MM.1S (cell line): ENCODE measurements around the gene PNKP.
A peak's percentile ranks its signal among the peaks of the same experiment; 100 is the strongest.

Experiments used
- DNase-seq: peaks from one replicate; pipeline ENCODE4 v3.0.0-alpha.2; 2015
- H2AFZ ChIP-seq: fragments of 300-600 bp; sonication (generic); 2 replicates; pipeline ENCODE4 v1.6.0; 2016; ENCODE audit warnings: antibody characterized with exemption, low read length
- H3F3A ChIP-seq: fragments of 300-600 bp; sonication (generic); 2 replicates; pipeline ENCODE4 v1.6.1; 2016; ENCODE audit warnings: mild to moderate bottlenecking, antibody characterized with exemption, low read length, moderate library complexity, mixed read lengths; ENCODE audit not compliant: insufficient read depth
- H3K27ac ChIP-seq: fragments of 300-600 bp; sonication (generic); 2 replicates; pipeline ENCODE4 v1.5.1; 2016; ENCODE audit warnings: mild to moderate bottlenecking, low read length
- H3K27me3 ChIP-seq: fragments of 300-600 bp; sonication (generic); replicated peaks from 2 replicates; pipeline ENCODE4 v1.6.0; 2016; ENCODE audit warnings: low read length; ENCODE audit not compliant: insufficient read depth
- H3K36me3 ChIP-seq: fragments of 300-600 bp; sonication (generic); replicated peaks from 2 replicates; pipeline ENCODE4 v1.6.1; 2016; ENCODE audit warnings: mild to moderate bottlenecking, low read length, mixed read lengths; ENCODE audit not compliant: insufficient read depth
- H3K4me1 ChIP-seq: fragments of 300-600 bp; sonication (generic); 2 replicates; pipeline ENCODE4 v1.6.1; 2016; ENCODE audit warnings: low read length, mixed read lengths
- H3K4me2 ChIP-seq: fragments of 300-600 bp; sonication (generic); 2 replicates; pipeline ENCODE4 v1.6.0; 2016; ENCODE audit warnings: low read depth, low read length
- H3K4me3 ChIP-seq: fragments of 300-600 bp; sonication (generic); 2 replicates; pipeline ENCODE4 v1.5.1; 2016; ENCODE audit warnings: low read length, mixed read lengths
- H3K79me2 ChIP-seq: fragments of 300-600 bp; sonication (generic); 2 replicates; pipeline ENCODE4 v1.6.1; 2016; ENCODE audit warnings: mixed run types, low read length, mixed read lengths
- H3K9ac ChIP-seq: fragments of 300-600 bp; sonication (generic); 2 replicates; pipeline ENCODE4 v1.6.1; 2016; ENCODE audit warnings: low read length, mixed read lengths
- H3K9me2 ChIP-seq: fragments of 300-600 bp; sonication (generic); replicated peaks from 2 replicates; pipeline ENCODE4 v1.6.1; 2016; ENCODE audit warnings: mild to moderate bottlenecking, low read length, mixed read lengths; ENCODE audit not compliant: insufficient read depth
- H3K9me3 ChIP-seq: fragments of 300-600 bp; sonication (generic); replicated peaks from 2 replicates; pipeline ENCODE4 v1.6.1; 2016; ENCODE audit warnings: mild to moderate bottlenecking, low read length, mixed read lengths; ENCODE audit not compliant: insufficient read depth
- H4K20me1 ChIP-seq: fragments of 300-600 bp; sonication (generic); 2 replicates; pipeline ENCODE4 v1.6.1; 2016; ENCODE audit warnings: mild to moderate bottlenecking, low read length, moderate library complexity, mixed read lengths; ENCODE audit not compliant: insufficient read depth
- CTCF ChIP-seq: fragments of 300-600 bp; sonication (generic); IDR thresholded peaks from 2 replicates; pipeline ENCODE4 v1.5.1; 2016; ENCODE audit warnings: antibody characterized with exemption, low read length, mixed read lengths
- EZH2 ChIP-seq: fragments of 300-600 bp; sonication (generic); optimal IDR thresholded peaks from 2 replicates; pipeline ENCODE3; 2017; ENCODE audit warnings: low read depth, mild to moderate bottlenecking, antibody characterized with exemption, low read length, mixed read lengths
- EZH2phosphoT487 ChIP-seq: fragments of 300-600 bp; sonication (generic); IDR thresholded peaks from 2 replicates; pipeline ENCODE4 v1.6.1; 2018; ENCODE audit warnings: antibody characterized with exemption, low read length

The PNKP gene

DNA sequence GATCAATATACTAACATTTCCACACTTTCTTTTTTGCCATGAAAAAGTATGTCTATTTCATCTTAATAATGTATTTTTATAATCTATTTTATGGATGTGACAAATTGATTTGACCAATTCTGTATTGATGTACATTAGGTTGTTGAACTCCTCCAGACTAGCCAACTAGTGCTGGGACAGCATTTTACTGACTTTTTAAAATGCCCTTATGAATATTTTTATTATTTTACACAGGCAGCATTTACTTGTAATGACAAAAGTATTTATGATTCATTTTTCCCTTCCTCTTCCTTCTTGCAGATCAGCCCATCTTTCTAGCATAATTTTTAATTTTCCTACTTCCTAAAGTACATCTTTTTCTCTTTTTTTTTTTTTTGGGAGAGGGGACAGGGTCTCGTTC lies 53.4 kb downstream of the PNKP start:
- peaks cover 15% of the 10 kb centered on the region for H3K4me1 ChIP-seq
- no peaks in the 10 kb centered on the region for H3K36me3 ChIP-seq
- peak overlapping the region; percentile 70; the same call in 1 of the 2 replicates for H3K4me3 ChIP-seq
- H2AFZ ChIP-seq = peak overlapping the region; percentile 54
- no peak for DNase-seq
- no peaks in the 10 kb centered on the region for H3K9me3 ChIP-seq
- no peaks in the 10 kb centered on the region for H3K27me3 ChIP-seq
- H3K79me2 ChIP-seq = peaks cover 10% of the 10 kb centered on the region
- H3K4me2 ChIP-seq = peak overlapping the region; percentile 81; the same call in 1 of the 2 replicates
- no peaks in the 10 kb centered on the region for H4K20me1 ChIP-seq
- peak overlapping the region; percentile 68; the same call in 1 of the 2 replicates for H3K27ac ChIP-seq
- H3F3A ChIP-seq = peaks cover 11% of the 10 kb centered on the region; the same call in 1 of the 2 replicates
- TF ChIP-seq EZH2phosphoT487 (no peak), CTCF (no peak), EZH2 (no peak)
- no peaks in the 10 kb centered on the region for H3K9me2 ChIP-seq
- H3K9ac ChIP-seq = peak overlapping the region; percentile 77

DNA sequence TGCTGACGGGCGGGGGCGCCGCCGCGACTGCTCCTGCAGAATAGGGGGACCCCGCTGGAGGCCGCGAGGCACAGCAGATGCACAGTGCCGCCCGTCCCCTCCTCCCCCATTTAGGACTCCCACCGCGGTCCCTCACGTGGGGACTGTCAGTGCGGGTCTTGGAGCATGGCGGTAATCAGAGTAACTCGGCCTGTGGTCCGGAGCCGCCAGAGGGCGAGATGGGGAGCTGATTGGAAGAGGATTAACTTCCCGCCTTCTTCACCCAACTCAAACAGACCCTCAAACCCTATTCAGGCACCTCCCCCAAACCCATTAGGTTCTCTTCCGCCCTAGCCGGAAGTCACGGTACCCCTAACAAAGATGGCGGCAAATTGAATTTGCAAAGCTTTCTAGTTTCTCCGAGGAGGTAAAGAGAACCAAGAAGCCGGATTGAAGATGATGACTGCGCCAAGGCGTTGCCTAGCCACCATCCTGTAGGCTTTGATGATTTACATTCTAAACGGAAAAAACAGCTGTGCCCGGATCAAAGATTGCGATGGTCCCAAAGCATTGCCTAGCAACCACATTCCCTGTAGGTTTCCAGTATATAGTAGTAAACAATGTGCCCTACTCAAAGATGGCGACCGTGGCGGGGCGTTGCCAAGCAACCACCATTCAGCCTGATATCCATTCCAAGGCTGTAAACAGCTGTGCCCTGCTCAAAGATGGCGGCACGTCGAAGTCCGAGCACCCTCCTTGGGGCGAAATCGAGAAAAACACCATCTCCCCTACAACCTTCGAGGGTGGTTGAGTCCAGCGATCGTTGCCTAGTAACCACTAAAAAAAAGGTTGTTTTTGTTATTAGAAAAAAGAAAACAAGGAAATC lies 54.1 kb downstream of the PNKP start, which contains the start of gene FUZ:
FUZ (minus strand) TSS at position 296 of the 865 bp plus-strand sequence; CDS start at position 110, 186 bp downstream.
- Histone ChIP-seq H3K4me2 (peak within 1 kb of the TSS; percentile 81), H3K9ac (peak within 1 kb of the TSS; percentile 77)

DNA sequence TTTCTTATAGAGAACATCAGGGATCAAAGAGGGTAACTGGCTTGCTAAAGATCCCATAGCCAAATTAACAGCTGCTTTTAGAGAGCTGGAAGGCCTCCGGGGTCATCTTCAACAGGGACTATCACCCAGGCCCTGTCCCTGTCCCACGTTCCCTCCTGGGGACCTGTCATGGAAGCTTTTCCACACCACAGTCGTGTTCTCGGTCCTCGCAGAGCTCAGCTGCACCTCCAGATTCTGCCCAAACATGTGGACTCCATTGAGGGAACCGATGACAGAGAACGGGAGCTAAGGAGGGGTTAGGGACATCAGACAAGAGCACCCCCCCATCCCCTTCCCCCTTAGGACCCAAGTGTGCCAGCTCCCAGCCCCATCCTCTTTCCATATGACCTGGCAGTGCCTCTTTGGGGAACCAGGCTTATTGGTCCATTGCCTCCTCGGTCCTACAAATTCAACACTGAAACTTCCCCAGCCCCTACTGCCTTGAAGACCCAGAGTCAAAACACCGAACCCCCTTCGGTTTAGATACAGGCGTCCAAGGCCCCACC lies 54.9 kb downstream of the PNKP start:
- H3K27ac ChIP-seq = peak overlapping the region; percentile 68; the same call in 1 of the 2 replicates
- H4K20me1 ChIP-seq = no peaks in the 10 kb centered on the region
- H3K79me2 ChIP-seq = no peaks in the 10 kb centered on the region
- H3K36me3 ChIP-seq = no peaks in the 10 kb centered on the region
- peaks cover 11% of the 10 kb centered on the region; the same call in 1 of the 2 replicates for H3F3A ChIP-seq
- TF ChIP-seq CTCF (no peak), EZH2 (no peak), EZH2phosphoT487 (no peak)
- H3K9ac ChIP-seq = peak overlapping the region; percentile 77
- H3K9me2 ChIP-seq = no peaks in the 10 kb centered on the region
- no peak for DNase-seq
- peaks cover 14% of the 10 kb centered on the region for H3K4me1 ChIP-seq
- no peaks in the 10 kb centered on the region for H3K9me3 ChIP-seq
- peak overlapping the region; percentile 94 for H2AFZ ChIP-seq
- H3K27me3 ChIP-seq = no peaks in the 10 kb centered on the region
- H3K4me3 ChIP-seq = peak overlapping the region; percentile 70
- peak overlapping the region; percentile 81 for H3K4me2 ChIP-seq

More for the DNA sequence above, 54.1 kb downstream of the PNKP start, which contains the start of gene FUZ:
- peak within 1 kb of the TSS; percentile 68; the same call in 1 of the 2 replicates for H3K27ac ChIP-seq
- H3K79me2 ChIP-seq = peaks cover 2% of the 10 kb centered on the region
- peak within 1 kb of the TSS; percentile 70 for H3K4me3 ChIP-seq
- no peaks in the 10 kb centered on the region for H4K20me1 ChIP-seq
- H2AFZ ChIP-seq = peak within 1 kb of the TSS; percentile 94
- peak; percentile 97 for DNase-seq
- no peaks in the 10 kb centered on the region for H3K9me2 ChIP-seq
- no peaks in the 10 kb centered on the region for H3K27me3 ChIP-seq
- peaks cover 11% of the 10 kb centered on the region; the same call in 1 of the 2 replicates for H3F3A ChIP-seq
- no peaks in the 10 kb centered on the region for H3K36me3 ChIP-seq
- H3K9me3 ChIP-seq = no peaks in the 10 kb centered on the region
- TF ChIP-seq EZH2phosphoT487 (no peak), CTCF (no peak), EZH2 (no peak)
- peaks cover 14% of the 10 kb centered on the region for H3K4me1 ChIP-seq
